Activated naive CD4-positive, alpha-beta T cell treated with anti-CD3 and anti-CD28 coated beads, Interleukin-2, amount 50 U/mL, for 16 hours (primary cell): ENCODE results near the gene CCL2.
"Not testable (repeated sequence)": the region's sequence is repeated elsewhere in the genome, so short reads cannot be mapped to it uniquely, and the experiment has no call there.

Source experiments
- DNase-seq: peaks from one replicate; pipeline ENCODE4 v3.0.0-alpha.2; 2020

Gene CCL2

DNA sequence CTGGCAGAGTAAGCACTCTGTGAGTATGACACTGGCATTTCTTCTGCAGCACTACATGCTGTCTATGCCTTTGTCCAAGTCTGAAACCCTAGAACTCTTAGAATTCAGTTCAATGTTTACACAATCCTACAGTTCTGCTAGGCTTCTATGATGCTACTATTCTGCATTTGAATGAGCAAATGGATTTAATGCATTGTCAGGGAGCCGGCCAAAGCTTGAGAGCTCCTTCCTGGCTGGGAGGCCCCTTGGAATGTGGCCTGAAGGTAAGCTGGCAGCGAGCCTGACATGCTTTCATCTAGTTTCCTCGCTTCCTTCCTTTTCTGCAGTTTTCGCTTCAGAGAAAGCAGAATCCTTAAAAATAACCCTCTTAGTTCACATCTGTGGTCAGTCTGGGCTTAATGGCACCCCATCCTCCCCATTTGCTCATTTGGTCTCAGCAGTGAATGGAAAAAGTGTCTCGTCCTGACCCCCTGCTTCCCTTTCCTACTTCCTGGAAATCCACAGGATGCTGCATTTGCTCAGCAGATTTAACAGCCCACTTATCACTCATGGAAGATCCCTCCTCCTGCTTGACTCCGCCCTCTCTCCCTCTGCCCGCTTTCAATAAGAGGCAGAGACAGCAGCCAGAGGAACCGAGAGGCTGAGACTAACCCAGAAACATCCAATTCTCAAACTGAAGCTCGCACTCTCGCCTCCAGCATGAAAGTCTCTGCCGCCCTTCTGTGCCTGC is at the start of gene CCL2:
Gene CCL2 (plus strand): TSS at position 635 of the 730 bp plus-strand sequence. CDS start 65 bp downstream, at position 700.
- DNase-seq: no peak

DNA sequence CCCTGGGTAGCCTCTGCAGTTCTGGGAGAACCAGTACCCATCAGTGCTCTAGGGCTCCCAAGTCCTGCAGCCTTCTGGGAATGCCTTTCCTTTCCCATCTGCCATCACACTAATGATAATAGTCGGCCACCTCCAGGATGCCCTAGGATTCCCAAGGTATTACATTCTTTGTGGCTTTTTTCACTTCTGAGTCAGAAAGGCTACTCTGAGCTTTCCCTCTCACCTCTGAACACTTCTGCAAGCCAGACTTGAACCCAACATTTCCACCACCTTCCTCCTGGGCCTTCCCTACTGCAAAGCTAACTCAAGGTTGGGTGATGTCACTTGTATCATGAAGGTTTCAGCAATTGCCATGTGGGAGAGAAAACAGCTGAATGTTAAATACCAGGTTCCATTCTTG is 49.7 kb upstream of the CCL2 start:
- DNase-seq: no peak

DNA sequence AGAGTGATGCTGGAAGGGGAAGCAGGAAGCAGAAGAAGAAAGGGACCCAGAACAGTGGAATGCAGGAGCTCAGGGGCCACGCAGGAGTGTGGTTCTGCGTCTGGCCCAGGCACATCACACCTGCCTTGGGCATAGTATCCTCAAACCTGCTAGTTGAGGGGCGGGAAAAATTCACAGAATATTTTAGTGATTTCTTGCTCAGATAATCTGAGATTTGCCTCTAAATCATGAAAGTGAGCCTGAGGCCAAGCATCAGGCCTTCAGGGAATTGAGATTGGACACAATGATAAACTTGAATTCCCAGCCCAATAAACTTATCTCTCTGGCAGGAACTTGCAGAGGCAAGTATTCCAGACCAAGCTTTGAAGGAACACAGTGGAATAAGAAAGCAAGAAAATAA is 48.5 kb upstream of the CCL2 start:
- no peak for DNase-seq

DNA sequence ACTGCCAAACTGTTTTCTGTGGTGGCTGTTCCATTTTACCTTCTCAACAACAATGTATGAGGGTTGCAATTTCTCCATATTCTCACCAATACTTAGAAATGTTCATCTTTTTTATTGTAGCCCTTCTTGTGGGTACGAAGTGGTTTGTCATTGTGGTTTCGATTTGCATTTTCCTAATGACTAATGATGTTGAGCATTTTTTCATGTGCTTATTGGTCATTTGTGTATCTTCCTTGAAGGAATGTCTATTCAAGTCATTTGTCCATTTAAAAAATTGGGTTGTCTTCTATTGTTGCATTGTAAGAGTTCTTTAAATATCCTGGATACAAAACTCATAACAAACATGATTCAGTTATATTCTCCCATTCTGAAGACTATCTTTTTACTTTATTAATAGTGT is 47.5 kb upstream of the CCL2 start:
- no peak for DNase-seq

DNA sequence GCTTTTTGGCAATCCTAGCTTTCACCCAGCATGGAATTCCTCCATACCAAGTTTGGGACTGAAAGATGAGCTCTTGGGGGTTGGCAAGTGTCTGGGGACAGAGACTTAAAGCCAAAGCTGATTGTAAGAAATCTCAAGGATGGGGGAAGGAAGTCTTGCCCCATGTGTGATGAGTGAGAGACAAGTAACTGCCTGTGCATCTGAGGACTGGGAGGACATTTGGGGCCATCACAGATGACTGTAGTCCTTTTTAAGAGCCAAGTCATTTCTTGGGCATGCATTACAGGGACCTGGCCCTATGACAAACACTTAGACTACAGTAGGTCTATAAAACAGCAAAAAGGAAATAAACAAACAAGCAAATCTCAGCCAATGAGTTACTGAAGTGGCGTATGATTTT is 36.3 kb upstream of the CCL2 start:
- DNase-seq: no peak

DNA sequence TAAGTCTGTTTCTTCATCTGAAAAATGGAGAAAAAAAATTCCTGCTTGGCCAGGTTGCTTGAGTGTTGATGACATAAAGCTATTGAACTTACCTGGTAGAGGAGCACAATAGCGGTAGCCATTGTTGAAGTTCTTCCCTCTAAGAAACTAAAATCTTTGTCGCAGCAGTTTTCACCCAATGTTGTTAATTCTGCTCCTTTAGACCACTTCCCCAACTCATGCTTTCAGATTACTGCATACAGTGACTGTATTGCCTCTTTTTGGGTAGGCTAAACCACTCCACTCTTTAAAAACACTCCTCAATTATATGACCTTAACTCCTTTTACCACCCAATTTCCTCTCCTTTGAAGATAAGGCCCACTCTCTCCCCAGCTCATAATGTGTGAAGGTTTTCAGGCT is 35.7 kb upstream of the CCL2 start:
- no peak for DNase-seq

DNA sequence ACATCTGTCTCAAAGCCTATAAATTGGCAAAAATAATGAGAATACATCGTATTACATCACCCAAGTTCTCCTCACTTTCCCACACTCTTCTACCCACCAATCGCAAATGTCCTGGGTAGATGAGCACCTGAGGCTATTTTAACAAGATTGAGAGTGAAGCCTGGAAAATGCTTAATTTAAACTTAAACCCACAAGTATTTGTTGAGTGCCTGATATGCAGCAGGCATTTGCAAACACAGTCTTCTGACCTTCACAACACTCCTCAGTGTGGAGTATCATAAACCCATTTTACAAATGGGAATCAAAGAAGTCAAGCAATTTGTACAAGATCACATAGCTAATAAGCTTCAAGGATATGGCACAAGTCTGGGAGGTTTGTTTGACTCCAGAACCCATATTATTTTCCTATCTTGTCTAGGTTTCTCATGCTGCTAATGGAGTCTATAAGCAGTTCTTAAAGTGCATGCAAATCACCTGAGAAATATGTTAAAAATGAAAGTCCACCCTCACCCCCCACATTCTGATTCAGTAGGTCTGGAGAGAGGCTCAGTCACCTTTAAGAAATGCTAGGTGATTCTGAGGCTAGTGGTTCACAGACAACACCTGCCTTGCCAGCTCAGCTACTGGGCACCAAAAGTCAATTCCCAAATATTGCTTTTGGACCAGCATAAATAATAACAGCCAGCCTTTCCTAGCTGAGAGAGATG is 34.9 kb upstream of the CCL2 start:
- DNase-seq: no peak

DNA sequence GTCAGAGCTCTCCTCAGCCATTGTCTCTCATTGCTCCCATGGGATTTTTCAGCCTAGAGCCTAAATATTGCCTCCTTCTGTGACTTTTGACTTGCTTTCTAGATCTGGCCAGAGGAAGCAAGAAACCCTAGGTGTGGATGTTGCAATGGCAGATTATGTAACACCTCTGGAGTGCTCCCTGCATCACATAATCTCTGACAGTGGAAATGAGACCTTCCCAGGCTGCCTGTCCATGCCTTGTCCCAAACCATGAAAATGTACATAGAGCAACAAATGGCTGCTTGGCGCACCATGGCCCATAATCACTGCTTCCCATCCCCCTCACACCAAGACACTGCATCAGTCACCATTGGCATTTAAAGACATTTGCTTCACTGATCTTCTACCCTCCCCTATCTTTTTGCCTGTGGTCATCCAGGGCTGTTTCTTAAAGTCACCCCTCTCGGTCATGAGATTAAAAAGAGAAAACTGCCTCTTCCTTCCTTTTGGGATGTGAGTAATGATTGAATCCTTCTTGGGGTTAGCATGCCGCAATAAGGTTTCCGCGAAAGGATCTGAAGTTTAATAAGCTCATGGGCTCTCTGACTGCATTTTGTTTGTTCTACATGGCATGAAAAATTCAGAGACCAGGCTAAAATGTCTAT is 34.2 kb upstream of the CCL2 start:
- DNase-seq: no peak

DNA sequence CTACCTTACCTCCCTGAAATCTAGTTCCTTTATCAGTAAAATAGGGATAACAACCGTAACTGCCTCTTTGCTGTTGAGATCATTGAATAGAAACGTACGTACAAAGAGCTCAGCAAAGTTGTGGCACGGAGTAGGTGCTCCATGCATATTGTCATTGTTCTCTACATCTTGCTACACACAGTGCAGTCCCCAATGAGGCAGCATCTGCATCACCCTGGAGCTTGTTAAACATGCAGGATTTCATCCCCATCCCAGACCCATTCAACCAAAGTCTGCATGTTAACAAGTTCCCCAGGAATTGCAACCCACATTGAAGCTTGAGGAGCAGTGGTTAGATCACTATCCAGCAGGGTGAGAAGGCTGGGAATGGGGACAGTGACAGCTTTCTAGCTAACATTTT is 33.7 kb upstream of the CCL2 start:
- DNase-seq: no peak

DNA sequence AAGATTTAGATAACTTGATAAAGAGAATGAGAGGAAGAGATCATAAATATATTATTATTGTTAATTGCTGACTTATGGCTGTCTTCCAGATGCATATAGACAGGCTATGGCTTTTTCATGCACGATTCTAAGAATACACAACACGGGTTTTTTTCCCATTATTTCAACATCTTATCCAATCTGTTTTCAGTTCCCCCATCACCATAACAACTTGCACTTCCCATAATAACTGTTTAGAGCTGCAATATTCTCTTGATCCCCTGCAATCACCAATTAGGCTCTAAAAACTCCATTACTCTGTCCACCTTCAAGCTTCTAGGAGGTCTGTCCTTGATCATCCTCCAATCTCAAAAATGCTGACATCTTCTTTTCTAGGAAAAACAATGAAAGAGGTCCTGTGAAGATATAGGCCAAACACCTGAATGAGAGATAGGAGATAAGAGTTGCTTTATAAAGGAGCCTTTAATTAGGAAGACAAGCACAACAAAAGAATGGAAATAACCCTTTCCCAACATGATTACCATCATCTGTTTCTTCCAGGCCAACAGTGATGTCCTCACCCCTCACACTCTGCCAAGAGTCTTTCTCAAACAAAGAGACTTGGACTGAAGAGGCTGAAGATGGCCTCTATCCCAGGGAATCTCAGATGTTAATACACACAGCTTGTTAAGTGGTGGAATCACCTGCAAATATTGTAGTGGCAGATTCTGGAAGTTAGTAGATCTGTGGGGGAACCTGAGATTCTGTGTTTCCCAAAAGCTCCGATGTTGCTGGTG is 32.2 kb upstream of the CCL2 start:
- DNase-seq: no peak

DNA sequence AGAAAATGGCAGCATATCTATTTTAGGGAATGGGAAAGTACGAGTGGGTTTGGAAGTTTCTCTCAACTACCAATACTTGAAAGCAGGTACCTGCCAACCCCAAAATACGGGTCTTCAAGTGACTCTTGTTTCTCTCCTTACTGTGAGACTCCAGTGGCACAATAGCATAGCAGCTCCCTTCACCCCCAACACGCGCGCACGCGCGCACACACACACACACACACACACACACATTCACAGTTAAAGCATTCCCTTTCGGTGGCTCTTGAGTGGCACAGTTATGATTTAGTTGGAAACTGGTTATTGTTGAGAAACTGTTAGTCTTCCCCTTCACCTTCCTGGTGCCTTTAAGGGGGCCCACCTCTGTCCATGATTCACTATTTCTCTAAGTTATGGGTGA is 30.0 kb upstream of the CCL2 start:
- no peak for DNase-seq

DNA sequence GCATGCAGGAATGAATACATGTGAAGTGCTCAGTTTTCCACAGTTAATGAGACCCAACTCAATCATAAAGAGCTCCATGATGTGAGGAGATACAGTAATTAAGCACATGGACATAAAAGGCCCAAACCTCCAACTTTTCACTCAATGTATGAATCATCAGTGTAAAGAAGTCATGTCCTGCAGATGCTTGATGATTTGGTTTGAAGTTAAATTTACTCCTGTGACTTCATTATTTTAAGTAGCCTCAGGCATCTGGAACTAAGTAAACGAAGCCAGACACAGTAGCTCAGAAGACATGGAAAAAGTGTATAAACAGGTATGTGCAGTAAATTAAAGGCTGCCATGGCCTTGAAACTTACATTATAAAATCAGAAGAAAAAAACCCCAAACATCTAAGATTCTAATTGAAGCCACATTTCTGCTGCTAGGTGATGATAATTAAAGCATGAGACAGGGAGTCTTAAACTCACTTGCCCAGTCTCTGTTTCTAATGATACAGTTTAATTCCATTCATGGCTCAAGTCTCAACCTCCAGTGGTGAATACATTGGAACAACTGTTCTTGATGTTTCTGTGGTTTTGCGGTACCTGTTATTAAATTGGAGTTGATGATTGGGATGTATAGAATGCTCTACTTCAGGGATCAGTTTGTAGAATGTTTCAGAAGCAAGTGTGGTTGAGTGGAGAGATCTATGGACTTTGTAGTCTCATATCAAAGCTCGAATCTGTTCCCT is 28.9 kb upstream of the CCL2 start:
- no peak for DNase-seq

DNA sequence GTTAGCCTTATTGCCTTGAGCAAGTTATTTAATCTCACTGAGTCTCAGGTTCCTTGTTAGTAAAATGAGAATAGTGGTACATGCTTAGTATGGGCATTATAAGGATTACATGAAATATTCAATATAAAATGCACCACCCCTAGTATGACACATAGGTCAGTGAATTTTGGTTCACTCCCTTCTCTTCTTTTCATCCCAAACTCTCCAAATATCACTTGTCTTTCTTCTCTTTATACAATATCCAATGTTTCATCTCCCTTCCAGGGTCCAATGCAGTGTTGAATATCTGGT is 28.4 kb upstream of the CCL2 start:
- DNase-seq: no peak

DNA sequence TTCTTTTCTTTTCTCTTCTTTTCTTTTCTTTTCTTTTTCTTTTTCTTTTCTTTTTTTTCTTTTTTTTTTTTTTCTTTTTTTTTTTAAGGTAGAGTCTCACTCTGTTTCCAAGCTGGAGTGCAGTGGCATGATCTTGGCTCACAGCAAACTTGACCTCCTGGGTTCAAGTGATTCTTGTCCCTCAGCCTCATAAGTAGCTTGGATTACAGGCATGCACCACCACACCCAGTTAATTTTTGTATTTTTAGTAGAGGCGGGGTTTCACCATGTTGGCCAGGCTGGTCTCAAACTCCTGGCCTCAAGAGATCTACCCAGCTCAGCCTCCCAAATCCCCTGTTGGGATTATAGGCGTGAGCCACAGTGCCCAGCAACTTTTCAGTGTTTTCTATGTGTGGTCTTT is 27.8 kb upstream of the CCL2 start:
- DNase-seq: not testable (repeated sequence)

DNA sequence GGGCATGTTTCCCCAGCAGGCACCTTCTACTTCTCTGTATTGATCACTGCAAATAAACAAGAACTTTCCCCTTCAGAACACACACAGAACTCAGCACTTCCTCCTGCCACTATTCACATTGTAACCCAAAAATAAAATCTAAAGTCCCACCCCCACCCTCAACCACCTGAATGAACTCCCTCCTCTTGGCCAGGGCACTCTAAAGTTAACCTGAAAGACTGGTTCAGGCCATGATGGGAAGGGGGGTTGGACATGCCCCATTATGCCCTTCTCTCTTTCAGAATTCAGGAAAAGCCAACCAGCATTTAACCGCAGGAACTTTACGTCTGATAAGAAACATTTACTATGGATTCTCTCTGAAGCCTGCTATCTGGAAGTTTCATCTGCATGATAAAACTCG is 27.4 kb upstream of the CCL2 start:
- DNase-seq: no peak

DNA sequence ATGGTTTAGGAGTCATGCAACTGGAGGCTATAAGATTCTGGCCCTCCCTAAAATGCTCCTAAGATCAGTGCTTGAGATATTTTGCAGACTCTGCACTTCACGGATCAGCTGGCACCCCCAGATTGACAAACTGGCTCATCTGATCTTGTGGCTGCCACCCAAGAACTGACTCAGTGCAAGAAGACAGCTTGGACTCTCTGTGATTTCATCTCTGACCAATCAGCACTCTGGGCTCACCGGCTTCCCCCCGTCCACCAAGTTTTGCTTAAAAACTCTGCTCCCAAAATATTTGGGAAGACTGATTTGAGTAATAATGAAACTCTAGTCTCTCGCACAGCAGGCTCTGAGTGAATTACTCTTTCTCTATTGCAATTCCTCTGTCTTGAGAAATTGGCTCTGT is 26.3 kb upstream of the CCL2 start:
- DNase-seq: no peak

DNA sequence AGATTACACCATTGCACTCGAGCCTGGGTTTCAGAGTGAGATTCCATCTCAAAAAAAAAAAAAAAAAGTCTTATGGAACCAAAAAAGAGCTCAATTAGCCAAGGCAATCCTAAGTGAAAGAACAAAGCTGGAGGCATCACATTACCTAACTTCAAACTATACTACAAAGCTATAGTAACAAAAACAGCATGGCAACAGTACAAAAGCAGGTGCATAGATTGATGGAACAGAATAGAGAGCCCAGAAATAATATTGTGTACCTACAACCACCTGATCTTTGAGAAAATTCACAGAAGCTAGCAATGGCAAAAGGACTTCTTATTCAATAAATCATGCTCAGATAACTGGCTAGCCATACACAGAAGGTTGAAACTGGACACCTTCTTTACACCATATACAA is 24.7 kb upstream of the CCL2 start:
- DNase-seq: no peak

DNA sequence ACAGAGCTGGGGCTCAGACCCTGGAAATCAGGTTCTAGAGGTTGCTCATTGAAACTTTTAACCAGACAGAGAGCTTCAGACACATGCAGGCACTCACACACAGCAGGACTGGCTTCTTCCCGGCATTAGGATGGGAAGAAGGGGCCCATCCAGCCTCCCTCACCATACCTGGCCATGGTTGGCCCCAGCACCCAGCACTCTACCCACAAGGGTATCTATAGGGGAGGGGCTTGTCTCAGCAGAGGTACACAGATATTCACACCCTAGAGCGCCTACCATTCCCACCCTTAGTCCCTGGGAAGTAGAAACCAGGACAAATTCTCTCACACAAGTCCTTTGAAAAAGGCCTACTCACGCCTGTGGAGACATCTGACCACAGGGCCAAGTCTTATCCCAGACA is 20.5 kb upstream of the CCL2 start:
- DNase-seq: no peak

DNA sequence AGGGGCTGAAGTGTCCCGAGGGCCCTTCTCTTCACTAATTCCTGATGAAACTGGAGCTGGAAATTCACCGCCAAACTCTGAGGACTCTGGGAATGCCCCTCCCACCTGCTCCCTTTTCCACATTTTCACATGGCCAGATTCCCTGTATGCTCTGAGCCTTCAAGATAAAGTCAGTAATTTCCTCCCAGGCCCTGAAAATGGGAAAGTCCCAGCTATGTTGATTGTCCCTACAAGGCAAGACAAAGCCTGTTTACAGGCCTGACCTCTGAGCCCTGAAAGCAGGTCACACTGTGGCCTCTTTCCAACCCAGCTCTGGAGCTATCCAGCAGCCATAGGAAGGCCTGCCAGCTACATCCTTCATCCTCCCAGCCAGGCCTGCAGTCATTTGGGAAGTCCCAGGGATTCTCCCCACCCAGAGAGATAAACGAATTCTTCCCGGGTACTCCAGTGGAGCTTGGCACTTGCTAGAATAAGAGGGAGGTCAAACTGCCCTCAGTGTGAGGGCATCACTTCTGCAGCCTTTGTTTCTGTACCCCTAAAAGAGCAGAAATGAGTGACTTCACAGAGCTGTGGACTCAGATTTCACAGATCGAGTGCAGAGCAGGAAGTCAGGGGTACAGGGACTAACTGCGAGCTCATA is 19.6 kb upstream of the CCL2 start:
- DNase-seq: no peak

DNA sequence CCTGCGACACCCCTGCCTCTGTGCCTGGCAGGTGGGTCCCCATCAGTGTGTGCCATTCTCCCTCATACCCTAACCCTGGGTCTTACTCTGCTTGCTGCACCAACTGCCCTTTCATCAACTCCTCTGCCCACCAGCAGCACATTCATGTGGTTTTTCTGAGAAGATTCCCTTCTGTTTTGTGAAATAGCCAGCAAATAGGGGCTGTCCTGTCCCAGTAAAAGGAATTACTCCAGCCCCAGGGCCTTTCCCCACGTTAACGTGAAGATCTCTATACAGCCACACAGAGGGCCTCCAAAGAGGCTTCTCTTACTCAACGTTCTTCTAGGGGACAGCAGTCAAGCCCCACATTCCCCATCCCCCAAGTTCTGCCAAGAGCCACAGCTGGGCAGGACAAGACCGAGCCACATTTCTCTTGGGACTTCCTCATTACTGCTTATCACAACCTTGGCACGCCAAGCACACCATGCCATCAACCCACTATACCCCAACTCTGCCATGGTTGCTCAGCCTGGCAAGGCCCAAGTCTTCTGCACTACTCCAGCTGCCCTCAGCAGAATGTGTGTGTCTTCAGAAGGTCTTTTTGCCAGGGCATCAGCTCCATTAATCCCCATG is 18.7 kb upstream of the CCL2 start:
- no peak for DNase-seq

DNA sequence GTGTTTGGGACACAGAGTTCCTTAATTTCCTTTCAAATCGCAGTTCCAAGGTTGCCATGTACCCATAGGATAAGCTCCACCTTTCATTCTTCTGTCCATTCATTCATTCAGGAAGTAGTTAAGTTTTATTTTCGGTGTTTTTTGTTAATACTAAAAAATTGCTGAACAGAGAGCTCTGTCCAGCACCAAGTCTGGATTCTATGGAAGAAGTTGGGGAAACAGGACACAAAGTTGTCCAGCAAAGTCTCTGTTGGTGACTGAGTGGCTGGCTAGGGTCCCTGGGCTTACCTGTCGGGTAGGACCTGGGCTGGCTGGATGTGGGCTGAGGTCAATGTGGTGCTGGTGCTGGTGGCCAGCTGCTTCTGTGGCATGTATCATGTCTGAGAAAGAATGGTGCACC is 17.6 kb upstream of the CCL2 start:
- no peak for DNase-seq

DNA sequence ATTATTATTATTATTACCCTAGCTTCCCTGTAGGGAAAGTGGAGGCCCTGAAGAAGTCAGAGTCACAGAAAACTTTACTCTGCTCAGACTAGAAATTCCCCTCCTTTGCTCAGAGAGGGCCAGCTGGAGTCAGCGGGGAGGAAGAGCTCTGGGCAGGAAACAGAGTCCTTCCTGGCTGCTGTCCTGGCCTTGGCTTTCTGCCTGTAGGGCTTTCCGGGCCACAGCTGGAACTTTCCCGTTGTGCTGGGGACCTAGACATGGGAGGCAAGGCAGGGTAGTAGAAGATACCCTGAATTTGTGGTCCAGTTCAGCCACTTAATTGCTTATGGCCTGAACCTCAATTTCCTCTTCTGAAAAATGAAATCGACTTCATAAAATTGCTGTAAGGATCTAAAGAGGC is 14.0 kb upstream of the CCL2 start:
- no peak for DNase-seq
